ENCODE measurements around the gene P2RX3.

DNA sequence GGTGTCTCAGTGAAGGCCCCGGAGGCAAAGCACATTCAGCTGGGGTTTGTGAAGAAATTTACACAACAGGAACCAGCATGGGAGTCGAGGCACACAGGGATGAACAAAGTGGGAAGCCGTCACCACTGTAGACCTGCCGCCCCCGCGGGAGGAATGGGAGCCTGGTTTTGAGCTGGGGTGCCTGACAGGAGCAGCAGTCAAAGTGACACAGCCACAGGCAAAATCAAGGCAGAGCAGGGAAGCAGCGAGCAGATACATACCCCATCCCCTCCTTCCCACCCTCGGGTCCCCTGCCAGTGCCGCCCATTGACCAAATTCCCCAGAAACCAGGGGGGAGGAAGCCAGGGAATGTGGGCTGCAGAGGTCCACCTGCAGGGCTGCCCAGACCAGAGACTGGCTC is 20.8 kb downstream of the P2RX3 start:
- TF ChIP-seq, protein P1, sequence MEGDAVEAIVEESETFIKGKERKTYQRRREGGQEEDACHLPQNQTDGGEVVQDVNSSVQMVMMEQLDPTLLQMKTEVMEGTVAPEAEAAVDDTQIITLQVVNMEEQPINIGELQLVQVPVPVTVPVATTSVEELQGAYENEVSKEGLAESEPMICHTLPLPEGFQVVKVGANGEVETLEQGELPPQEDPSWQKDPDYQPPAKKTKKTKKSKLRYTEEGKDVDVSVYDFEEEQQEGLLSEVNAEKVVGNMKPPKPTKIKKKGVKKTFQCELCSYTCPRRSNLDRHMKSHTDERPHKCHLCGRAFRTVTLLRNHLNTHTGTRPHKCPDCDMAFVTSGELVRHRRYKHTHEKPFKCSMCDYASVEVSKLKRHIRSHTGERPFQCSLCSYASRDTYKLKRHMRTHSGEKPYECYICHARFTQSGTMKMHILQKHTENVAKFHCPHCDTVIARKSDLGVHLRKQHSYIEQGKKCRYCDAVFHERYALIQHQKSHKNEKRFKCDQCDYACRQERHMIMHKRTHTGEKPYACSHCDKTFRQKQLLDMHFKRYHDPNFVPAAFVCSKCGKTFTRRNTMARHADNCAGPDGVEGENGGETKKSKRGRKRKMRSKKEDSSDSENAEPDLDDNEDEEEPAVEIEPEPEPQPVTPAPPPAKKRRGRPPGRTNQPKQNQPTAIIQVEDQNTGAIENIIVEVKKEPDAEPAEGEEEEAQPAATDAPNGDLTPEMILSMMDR (IDR thresholded peaks at IDR 0.05), result no peak
- TF ChIP-seq EP300 (IDR thresholded peaks at IDR 0.05), result no peak
- no peak for TF ChIP-seq POLR2A (IDR thresholded peaks at IDR 0.05)

Data from ovary (tissue), 3 donors.